Fibroblast of skin of right quadriceps (primary cell): ENCODE measurements around the gene NQO1.
A peak's percentile ranks its signal among the peaks of the same experiment; 100 is the strongest.
"Not testable (repeated sequence)": the region's sequence is repeated elsewhere in the genome, so short reads cannot be mapped to it uniquely, and the experiment has no call there.

Experiments used
- DNase-seq: peaks from one replicate; pipeline ENCODE4 v3.0.0-alpha.2; 2013

The NQO1 gene

DNA sequence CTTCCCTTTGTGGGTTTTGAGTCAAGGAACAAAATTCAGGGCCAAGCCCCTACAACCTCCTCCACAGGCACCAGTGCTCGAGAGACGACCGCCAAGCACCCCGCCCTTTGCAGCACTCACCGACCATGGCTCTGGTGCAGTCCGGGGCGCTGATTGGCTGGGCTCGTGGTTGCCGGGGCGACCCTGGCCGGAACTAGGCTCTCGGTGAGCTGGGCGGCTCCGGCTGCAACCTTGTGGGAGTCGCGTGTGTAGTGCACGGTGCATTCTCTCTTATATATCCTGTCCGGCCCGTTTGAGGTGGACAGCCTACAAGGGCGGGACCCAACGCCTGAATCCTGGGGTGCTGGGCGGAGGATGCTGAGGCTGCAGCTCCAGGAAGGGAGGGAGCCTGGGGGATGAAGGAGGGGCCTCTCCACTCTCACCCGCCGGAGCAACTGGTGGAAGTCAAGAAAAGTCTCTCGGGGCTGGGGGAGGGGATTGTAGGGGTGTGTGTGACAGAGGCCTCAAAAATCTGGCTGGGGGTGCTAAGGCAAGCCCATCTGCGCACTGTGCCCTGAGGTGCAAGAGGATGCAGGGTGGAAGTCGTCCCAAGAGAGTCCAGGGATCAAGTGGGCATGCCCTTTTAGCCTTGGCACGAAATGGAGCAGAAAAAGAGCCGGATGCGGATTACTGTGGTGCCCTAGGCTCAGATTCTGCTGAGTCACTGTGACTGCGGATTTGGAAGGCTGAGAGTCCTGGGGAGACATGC, at the start of gene NQO1:
Gene NQO1 (minus strand): TSS at position 248 of the 748 bp plus-strand sequence. CDS start 121 bp downstream, at position 127.
- peak; percentile 97 for DNase-seq

DNA sequence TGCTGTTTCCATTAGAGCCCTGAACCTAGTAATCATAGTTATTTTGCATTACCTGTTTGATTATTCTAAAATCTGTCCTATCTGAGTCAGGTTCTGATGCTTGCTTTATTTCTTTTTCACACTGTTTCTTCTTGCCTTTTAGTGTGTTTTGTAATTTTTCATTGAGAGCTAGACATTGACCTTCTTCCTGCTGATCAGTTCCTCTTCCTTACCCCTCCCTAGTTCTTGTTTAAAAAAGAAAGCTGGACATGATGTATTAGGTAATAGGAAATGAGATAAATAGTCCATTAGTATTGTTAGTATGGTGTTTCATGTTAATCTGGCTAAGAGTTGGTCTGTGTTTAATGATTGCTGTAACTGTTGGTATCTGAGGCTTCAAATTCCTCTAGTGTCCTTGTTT, 49.2 kb upstream of the NQO1 start:
- no peak for DNase-seq

DNA sequence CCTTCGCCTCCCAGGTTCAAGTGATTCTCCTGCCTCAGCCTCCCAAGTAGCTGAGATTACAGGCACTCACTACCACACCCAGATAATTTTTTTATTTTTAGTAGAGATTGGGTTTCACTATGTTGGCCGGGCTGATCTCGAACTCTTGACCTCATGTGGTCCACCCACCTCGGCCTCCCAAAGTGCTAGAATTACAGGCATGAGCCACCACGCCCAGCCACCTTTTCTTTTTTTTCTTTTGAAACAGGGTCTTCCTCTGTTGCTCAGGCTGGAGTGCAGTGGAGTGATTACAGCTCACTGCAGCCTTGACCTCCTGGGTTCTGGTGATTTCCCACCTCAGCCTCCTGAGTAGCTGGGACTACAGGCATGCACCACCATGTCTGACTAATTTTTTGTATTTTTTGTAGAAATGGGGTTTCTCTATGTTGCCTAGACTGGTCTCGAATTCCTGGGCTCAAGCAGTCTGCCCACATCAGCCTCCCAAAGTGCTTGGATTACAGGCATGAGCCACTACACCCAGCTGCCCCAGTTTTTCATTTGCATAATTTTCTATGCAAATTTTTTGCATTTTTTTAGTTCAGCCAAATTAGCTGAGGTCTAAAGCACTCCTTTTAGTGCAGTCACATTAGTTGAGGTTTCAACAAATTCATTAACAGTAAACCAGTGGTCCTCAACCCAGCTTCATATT, 47.0 kb upstream of the NQO1 start:
- no peak for DNase-seq

DNA sequence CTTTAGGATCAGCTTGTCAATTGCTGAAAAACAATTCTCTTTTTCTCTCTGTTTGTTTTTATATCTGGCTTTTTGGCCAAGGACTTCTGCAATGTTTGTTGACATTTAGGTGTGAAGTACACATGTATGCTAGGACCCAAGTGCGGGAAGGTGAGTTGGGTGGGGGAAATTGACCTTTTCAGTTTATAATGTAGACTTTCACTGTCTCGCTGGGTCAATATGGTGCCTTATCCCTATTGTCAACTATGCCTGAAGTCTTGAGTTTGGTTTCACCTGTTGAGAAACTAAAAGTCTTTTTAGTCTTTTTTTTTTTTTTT, 45.2 kb upstream of the NQO1 start:
- DNase-seq: no peak

DNA sequence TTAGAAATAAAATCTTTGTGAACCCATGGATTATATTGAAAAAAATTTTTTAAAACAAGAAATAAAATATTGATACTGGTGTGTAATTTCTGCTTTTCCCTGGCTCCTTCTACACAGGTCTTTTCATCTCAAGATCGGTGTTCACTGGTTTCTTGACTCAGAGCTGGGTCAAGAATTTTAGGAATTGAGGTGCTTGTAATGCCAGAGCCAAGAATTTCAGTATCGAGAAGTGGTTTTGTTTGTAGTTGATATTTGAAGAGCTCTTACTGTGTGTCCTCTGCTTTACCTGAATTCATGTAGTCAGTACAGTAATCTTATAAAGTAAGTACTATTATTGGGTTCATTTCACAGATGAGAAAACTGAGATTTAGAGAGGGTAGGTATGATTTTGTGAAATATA, 43.0 kb upstream of the NQO1 start:
- no peak for DNase-seq

DNA sequence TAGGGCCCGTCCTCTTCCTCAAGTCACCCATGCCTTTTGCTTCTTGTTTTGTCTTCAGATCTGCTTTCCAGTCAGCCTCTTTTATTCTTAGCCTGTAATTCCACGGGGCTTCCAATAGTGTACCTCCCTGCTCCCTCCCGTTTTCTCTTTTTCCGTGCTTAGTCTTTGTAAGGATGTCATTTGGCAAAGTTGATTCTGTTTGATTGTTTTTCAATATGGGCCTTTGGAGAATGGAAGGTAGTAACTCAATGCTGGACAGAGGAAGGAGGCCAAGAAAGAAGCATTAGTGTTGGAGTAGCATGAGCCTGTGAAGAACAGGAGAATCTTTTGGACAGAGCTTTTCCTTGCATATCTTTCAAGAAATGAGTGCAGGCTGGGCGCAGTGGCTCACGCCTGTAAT, 42.3 kb upstream of the NQO1 start:
- no peak for DNase-seq

DNA sequence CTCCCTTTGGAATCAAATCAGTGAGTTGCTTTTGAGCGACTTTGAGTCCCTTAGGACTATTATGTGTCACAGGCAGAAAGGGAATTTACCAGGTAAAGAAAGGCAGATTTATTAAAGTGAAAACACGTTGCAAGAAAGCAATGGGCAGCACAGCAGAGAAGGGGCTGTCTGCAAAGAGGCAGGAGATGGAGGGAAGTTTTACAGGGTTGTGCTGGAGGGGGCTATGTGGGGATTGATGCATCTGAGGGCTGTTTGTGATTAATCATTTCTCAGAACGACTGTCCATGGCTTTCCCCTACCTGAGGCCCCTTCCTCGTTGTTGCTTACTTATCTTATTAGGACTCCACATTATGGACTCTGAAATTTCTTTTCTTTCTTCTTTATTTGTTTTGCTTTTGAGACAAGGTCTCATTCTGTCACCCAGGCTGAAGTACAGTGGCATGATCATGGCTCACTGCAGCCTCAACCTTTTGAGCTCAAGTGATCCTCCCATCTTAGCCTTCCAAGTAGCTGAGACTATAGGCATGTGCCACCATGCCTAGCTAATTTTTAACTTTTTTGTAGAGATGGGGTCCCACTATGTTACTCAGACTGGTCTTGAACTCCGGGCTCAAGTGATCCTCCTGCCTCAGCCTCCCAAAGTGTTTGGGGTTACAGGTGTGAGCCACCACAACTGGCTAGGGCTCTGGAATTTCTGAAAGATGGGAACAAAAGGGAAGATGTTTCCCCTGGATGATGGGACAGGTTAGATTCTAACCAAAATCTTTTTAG, 41.3 kb upstream of the NQO1 start:
- no peak for DNase-seq

DNA sequence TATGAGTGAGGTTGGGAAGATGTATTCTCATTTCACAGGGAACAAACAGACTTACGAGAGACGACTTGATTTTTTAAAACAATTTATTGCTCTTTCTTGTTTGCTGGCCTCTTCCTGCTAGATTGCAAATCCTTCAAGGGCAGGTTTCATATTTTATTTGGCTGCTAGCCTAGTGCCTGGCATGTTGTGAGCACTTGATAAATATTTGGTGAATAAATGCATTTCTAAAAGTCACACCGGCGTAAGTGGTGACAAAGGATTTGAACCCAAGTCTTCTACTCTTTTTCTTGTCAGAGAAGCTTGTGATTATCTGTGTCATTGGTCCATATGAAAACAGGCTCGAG, 37.2 kb upstream of the NQO1 start:
- no peak for DNase-seq

DNA sequence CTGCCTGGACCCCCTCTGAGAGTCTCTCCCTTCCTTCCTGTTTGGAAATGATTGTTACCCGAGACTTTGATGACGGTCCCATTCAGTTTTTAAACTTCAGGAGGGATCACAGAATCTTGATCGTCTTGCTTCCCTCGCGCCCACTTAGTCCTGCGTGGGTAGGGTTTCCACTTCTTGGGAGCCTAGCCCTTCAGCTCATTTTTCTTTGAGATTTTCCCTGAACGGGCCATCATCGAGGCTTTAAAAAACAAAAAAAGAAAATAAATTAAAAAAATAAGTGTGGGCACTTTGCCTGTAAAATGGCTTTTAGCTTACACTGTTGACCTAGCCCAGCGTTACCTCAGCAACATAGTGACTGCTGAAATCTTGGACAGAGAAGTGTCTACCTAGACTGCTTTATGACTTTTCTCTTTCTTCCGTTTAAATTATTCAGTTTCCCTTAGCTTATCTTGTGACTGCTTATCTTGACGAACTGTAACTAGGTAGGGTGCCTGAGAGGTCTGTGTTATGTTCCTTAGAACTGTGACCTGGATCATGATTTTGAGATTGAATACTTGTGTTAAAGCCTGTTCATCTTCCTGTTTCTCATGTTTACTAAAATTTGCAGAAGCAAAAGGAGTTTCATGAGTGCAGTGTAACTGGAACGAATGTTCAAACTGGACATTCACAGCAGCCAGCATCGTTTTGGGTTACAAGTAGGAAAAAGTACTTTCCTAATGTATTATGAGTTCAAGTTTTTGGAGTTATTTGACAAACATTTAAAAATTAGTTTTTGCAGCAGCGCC, 36.6 kb upstream of the NQO1 start:
- no peak for DNase-seq

DNA sequence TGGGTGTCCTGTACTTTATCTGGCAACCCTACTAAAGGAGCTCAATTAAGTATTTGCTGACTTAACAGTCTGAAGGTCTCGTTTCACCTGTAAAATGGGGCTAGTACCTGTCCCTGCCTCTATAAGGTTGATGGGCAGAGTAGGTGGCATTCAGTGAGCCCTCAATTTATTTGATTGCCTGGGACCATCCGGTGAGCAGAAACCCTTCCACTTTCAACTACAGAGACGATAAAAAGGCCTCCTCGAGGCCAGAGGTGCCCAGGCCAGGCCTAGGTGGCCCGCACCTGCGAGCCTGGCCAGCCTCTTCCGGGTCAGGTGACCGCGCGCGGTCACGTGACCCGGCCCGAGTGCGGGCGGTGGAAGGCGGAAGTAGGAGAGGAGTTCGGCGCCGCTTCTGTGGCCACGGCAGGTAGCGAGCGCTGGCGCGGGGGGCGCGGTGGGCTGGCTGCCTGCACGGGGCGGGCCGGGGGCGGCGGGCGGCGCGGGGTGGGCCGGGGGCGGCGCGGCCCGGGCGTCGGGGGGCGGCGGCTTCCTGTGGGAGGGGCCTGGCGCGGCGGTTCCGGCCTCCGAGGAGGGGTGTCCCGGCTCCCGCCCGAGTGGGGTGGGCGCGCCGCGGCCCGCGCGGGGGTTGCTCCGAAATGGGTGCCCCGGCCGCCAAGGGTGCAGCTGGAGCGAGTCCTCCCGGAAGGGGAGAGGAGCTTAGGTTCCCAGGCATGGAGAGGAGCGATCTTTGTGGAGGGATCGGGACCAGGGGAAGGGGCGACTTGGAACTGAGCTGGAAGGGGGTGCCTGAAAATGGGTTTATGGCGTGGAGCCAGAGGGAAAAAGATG, 35.8 kb upstream of the NQO1 start, which contains the start of gene WWP2:
Gene WWP2 (plus strand): TSS at position 350 of the 831 bp plus-strand sequence. CDS start 24,679 bp downstream, outside the sequence.
- peak; percentile 58 for DNase-seq

DNA sequence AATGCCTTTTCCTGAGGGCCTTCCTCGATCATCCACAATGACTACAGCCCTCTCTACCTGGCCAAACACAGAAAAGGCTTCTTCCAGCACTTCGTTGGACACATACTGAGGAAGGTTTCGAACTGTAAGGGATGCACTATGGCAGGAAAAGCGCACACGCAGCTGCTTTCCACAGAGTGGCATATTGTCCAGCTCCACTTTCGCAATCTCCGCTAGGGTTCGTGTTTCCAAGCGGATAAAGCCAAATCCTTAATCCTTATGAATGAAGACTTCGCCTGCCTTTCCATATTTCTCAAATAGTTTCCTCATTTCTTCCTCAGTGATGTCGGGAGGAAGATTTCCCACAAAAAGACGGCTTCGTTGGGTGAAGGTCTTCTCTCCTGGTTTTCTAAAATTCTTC, 31.0 kb upstream of the NQO1 start:
- not testable (repeated sequence) for DNase-seq

DNA sequence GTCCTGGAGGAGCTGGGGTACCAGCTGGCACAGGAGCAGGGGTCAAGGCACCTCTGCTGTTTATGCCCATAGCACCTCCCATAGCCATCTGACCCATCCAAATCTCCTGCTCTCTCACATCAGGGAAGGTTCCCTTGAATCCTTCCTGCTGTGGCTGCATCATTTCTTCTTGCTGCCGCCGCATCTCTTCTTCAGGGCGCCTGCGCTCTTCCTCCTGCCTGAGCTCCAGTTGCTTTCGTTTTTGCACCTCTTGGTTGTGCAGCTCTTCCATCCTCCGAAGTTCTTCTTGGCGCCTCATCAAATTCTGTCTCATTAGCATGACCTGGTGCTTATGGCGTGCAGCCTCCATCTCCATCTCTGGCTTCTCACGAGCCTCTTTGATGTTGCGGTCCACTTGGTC, 30.3 kb upstream of the NQO1 start:
- DNase-seq: no peak

DNA sequence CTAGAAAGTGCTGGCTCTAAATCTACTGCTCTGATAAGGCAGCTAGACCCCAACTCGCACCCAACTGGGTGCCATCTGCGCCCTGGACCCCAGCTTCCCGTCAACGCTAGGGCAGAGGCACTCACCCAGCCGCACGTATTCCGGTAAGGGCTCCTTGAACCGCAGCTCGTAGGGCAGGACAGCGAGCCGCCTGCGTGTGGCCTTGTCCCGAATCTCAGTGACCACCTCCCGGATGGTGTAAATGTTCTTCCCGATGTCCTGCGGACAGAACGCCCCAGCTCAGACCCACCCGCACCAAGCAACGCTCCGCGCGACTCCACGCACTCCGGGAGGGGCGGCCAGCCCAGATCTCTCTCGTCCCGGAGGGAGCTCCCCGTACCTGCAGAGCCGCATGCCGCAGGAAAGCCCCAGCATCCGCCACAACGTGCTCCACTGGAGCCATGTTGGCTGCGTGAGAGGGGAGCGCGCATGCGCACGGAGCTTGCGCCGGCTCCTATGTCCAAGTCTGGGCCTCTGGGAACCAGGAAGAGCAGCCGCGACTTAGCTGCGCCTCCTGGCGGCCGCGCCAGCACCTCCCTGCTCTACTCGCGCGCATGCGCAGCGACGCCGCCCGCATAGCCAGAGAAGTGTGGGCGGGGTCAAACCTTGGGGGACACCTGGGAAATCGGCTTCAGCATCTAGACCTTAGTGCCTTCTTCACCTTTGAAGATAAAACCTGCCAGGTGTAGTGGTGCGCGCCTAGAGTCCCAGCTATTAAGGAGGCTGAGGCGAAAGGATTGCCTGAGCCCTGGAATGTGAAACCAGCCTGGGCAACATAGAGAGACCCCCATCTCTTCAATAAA, 28.3 kb upstream of the NQO1 start, which contains the start of gene NOB1:
Gene NOB1 (minus strand): TSS at position 458 of the 842 bp plus-strand sequence. CDS start 16 bp downstream, at position 442.
- peak; percentile 94 for DNase-seq

DNA sequence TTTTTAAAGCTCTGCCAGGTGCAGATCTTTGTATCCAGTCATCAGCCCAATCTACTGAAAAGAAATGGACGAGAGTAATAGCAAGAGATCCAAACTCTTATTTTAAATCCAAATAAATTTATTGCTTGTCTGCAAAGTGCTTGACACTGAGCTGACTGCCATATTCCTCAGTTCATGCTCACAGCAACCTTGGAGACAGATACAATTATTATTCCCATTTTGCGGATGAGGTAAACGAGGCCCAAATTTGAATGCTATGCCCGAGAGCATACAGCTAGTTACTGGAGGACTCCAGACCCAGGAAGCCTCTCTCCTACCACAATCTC, 27.7 kb upstream of the NQO1 start:
- DNase-seq: no peak

DNA sequence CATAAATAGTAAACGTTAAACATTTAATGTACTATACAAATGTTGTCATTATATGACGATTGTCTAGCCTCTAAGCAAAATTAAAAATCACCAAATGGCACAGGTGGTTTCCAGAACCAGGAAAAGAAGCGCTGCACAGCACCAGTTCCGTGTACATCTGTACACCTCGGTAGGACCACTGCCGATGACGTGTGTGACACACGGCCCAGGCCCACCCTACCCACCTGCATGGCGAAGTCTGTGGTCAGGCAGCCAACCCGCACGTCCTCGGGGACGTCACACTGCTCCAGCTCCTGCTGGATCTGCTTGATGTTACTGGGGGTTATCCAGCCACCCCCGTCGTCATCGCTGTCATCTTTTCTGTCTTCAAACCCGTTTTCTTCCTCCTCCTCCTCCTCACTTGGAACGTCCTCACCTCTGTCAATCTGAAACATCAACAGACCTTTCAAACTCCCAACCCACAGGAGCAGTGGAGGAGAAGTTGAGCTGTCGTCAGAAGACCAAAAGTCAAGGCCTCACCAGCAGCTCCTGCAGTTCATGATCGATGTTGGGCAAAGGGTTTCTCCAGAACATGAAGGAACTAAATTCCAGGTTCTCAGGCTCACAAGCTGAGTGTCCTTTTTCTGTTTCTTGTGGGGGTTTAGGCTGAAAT, 22.5 kb upstream of the NQO1 start:
- no peak for DNase-seq

DNA sequence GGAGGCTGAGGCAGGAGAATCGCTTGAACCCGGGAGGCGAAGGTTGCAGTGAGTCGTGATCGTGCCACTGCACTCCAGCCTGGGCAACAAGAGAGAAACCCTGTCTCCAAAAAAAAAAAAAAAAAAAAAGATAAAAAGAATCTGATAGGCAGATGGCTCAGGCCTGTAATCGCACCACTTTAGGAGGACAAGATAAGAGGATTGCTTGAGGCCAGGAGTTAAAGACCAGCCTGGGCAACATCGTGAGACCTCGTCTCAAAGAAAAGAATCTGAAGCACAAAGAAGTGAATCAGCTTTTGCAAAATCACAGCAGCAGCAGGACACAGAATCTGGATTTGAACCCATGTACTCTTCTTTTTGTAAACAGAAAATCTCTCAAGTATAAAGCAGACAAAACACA, 20.8 kb upstream of the NQO1 start:
- no peak for DNase-seq

DNA sequence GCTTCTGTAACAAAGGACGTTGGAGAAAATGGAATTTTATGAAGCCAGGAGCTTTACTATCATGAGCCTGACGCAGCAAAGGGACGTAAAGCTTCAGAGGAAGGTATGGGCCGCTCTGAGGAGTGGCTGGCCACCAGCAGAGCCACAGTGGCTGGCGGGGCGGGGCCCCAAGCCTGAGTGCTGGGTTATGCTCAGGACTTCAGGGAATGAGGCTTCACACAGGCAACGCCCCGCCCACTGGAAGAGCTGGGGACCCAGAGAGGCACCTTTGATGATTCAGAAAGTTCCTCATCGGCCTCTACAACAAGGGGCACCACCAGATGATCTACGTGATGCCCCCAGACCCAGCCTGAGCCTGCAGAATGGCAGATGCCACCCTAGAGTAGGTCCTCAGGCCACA, 19.6 kb upstream of the NQO1 start:
- no peak for DNase-seq

DNA sequence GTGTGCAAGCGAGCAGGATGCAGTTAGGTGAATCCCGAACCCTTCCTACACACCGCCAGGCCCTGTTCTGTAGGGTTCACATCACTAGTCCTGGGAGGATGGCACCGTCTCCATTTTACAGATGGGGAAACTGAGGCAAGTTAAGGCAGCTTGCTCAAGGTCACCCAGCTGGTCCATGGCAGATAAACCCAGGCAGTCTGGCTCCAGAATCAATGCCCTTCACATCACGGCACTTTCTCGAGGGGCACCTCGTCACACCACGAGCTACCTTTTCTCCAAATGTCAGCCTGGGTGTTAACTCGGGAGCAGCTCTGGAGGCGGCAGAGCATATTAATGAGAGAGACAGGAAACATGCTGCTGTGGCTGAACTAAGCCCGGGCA, 18.9 kb upstream of the NQO1 start:
- DNase-seq: no peak

DNA sequence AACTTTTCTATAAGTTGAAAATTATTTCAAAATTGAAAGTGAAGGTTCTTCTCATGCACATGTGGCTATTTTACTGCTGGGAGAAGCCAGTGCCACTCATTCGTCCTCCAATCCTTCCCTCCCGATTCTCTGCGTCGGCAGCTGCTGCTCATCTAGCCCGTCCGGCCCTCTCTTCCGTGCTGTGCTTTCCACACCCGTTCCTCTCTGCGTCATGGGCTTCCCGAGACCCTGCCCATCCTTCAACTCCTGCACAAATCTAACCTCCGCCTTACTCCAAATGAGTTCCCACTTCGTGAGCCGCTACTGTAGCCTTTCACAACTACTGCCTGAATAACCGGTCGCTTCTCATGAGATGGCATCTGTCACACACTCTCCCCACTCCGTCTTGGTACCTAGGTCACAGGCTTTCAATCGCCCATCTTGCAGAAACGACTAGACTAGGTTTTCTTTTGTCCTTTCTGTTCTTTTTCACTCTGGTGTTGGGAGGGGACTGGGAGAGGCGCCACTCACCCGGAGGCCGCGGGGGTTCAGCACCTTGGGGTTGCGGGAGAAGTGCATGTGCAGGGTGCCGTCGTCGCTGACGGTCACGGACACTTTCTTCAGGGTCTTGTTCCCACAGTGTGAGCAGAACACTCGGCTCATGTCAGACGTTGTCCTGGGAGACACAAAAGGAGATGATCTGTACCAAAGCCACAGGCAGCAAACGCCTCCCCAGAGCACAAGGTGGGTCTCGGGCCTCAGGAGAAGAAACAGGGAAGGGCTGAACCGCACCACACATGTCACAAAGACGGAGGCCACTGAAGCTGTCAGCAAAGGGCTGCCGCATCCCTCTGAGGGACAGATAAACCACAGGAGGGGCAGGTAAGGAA, 18.2 kb upstream of the NQO1 start:
- no peak for DNase-seq
